PFSK-1 (cell line): ENCODE measurements around the gene GSS.

Experiments used
- FOXP2 ChIP-seq: optimal IDR thresholded peaks from 2 replicates; pipeline ENCODE3; 2011; ENCODE audit warnings: borderline replicate concordance, control low read depth, inconsistent platforms; ENCODE audit not compliant: insufficient read depth; ENCODE audit errors: extremely low read length, extremely low read depth
- POLR2AphosphoS5 ChIP-seq: IDR thresholded peaks from 2 replicates; pipeline ENCODE4 v1.6.1; 2012; ENCODE audit warnings: low read depth, mild to moderate bottlenecking, control low read depth, low read length, moderate library complexity
- REST ChIP-seq, 2 experiments: IDR thresholded peaks; 2 replicates each; pipeline versions ENCODE4 v1.6.1 to v1.8.0; 2011 to 2012; ENCODE audit warnings: low read depth in 2 of 2, low read length in 2 of 2, control low read depth in 1 of 2, inconsistent platforms in 1 of 2, mild to moderate bottlenecking in 1 of 2, moderate library complexity in 1 of 2; ENCODE audit not compliant: insufficient read depth in 1 of 2
- SIN3A ChIP-seq: IDR thresholded peaks from 2 replicates; pipeline ENCODE4 v1.6.1; 2012; ENCODE audit warnings: mild to moderate bottlenecking, low read length, moderate library complexity, borderline replicate concordance; ENCODE audit not compliant: insufficient read depth
- TAF1 ChIP-seq: IDR thresholded peaks from 2 replicates; pipeline ENCODE4 v1.6.1; 2012; ENCODE audit warnings: low read length, control low read depth, borderline replicate concordance; ENCODE audit not compliant: insufficient read depth

GSS gene

GRCh38 chr20:34953960-34954359 lies 1.6 kb downstream of the GSS start:
- TF ChIP-seq REST (IDR thresholded peaks at IDR 0.05; ENCODE audit: insufficient read depth in 1 of 2, low read depth in 2 of 2, low read length in 2 of 2) (no peak), SIN3A (no peak), POLR2AphosphoS5 (no peak), FOXP2 (no peak), TAF1 (no peak)

- TF ChIP-seq TAF1 (no peak), SIN3A (no peak), REST (IDR thresholded peaks at IDR 0.05; ENCODE audit: insufficient read depth in 1 of 2, low read depth in 2 of 2, low read length in 2 of 2) (no peak), FOXP2 (no peak), POLR2AphosphoS5 (no peak)
Measured at GRCh38 chr20:34952671-34953070, 2.9 kb downstream of the GSS start.

- no peak for TF ChIP-seq REST (IDR thresholded peaks at IDR 0.05; ENCODE audit: insufficient read depth in 1 of 2, low read depth in 2 of 2, low read length in 2 of 2)
- TF ChIP-seq TAF1, result no peak
- no peak for TF ChIP-seq POLR2AphosphoS5
- TF ChIP-seq FOXP2, result no peak
- no peak for TF ChIP-seq SIN3A
Measured at GRCh38 chr20:34951652-34952051, 4.0 kb downstream of the GSS start.

GRCh38 chr20:34951252-34951651 lies 4.4 kb downstream of the GSS start:
- TF ChIP-seq FOXP2, result no peak
- TF ChIP-seq SIN3A, result no peak
- no peak for TF ChIP-seq POLR2AphosphoS5
- TF ChIP-seq TAF1, result no peak
- no peak for TF ChIP-seq REST (IDR thresholded peaks at IDR 0.05; ENCODE audit: insufficient read depth in 1 of 2, low read depth in 2 of 2, low read length in 2 of 2)

GRCh38 chr20:34949120-34949519 lies 6.5 kb downstream of the GSS start:
- no peak for TF ChIP-seq POLR2AphosphoS5
- no peak for TF ChIP-seq FOXP2
- no peak for TF ChIP-seq TAF1
- TF ChIP-seq REST (IDR thresholded peaks at IDR 0.05; ENCODE audit: insufficient read depth in 1 of 2, low read depth in 2 of 2, low read length in 2 of 2), result no peak
- TF ChIP-seq SIN3A, result no peak
